ENCODE measurements around the gene TESK2. TPM values are rescaled to one million over a fixed set of nuclear protein-coding genes. Genes with fewer than 3 reads are reported as not detected.
A peak's percentile ranks its signal among the peaks of the same experiment; 100 is the strongest.
"Not testable (repeated sequence)": the region's sequence is repeated elsewhere in the genome, so short reads cannot be mapped to it uniquely, and the experiment has no call there.

The TESK2 gene
- total RNA-seq, 5 donors from 2014 or later (not counting 1 experiment from before 2014, with no cell fraction given): 4.3 to 7.9 (median 5.5) TPM

DNA sequence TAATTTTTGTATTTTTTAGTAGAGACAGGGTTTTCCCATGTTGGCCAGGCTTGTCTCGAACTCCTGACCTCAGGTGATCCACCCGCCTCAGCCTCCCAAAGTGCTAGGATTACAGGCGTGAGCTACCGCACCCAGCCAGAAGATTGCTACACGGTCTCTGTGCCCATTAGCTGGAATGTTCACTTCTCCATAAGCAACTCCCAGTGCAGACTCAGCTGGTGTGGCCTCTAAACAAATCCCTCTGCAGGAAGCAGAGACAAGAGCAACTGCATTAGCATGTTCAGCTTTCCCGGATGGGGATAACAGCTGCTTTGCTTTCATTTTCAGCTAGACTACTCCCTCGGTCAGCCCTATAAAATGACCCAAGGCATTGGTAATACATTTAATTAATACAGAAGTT is 130.0 kb downstream of the TESK2 start:
- H3K4me3 ChIP-seq (ENCODE audit: control insufficient read depth in 1 of 2, extremely low read depth in 1 of 2, low read length in 1 of 2); H3K27ac Mint-ChIP-seq; DNase-seq; H3K9me3 Mint-ChIP-seq; H3K36me3 Mint-ChIP-seq; H3K27ac ChIP-seq (ENCODE audit: low read length); H3K27me3 ChIP-seq (replicated peaks in 1 of 2; ENCODE audit: control insufficient read depth in 2 of 2, extremely low read depth in 1 of 2, insufficient read depth in 2 of 2, low read length in 1 of 2); ATAC-seq (replicated peaks in 1 of 4); H3K4me1 ChIP-seq (ENCODE audit: control insufficient read depth in 1 of 2, extremely low read depth in 1 of 2, insufficient read depth in 2 of 2, low read length in 2 of 2); H3K36me3 ChIP-seq (ENCODE audit: control insufficient read depth in 2 of 2, extremely low read depth in 1 of 2, insufficient read depth in 1 of 2, low read length in 1 of 2); POLR2A ChIA-PET; H3K27me3 Mint-ChIP-seq; H3K4me1 Mint-ChIP-seq; H3K4me3 Mint-ChIP-seq; H3K9me3 ChIP-seq: not testable (repeated sequence)
- CTCF ChIA-PET: interaction anchor here (0.7 to 7.7 kb wide), 3 partner anchors 131 to 208 kb away, joined by 3 to 85 read pairs (median 26); partner anchors contain the start of gene TESK2 (in 2 of the 2)
- 90% methylated on average over 5 of the region's 7 CpGs for WGBS (ENCODE audit: insufficient coverage)

DNA sequence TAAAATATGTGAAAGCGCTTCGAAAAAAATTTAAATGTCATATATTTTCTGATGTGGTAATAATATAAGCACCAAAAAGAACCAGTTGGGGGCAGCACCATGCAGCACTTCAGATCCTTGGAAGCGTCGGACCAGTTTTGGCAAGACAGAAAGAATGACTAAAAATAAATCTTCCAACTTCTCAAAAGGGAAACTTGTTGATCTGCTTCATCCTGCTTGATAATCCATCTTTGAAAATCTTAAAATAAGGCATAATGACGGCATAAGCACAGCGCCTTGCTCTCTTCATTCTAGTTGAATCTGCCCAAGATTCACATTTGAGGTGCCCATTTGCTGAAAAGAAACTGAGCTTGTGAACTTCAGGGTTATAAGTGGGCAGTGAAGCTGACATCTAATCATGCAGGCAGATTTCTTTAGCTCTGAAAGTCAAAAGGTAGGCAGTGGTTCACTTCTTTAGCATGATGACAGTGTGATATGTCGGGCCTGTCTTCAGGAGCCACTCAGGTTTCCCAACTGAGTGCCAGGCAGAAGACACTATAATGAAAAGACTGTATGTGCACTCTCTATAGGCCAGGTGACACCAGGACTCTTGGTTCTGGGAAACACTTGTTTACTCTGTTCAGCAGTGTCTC is 131.0 kb downstream of the TESK2 start:
- POLR2A ChIA-PET: interaction anchor here in 1 of 2 donors (0.5 kb wide), 1 partner anchor 280 kb away, joined by 3 read pairs; no protein-coding TSS in a partner anchor
- H3K4me3 Mint-ChIP-seq: no peak overlapping the region
- H3K27me3 ChIP-seq (replicated peaks in 1 of 2; ENCODE audit: control insufficient read depth in 2 of 2, extremely low read depth in 1 of 2, insufficient read depth in 2 of 2, low read length in 1 of 2): no peaks in the 10 kb centered on the region

DNA sequence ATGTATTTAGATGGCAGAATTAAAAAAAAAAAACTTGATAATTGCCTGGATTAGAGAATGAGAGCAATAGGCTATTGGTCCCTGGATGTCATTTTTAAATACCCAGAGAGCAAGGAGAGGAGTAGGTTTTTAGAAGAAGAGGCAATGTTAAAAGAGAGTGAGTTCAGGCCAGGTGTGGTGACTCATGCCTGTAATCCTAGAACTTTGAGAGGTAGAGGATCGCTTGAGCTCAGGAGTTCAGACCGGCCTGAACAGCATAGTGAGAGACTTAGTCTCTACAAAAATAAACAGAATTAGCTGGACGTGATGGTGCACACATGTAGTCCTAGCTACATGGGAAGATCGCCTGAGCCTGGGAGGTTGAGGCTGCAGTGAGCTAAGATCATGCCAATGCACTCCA is 134.8 kb downstream of the TESK2 start:
- Mint-ChIP-seq H3K27ac (no peak overlapping the region), H3K9me3 (no peaks in the 10 kb centered on the region), H3K36me3 (no peaks in the 10 kb centered on the region), H3K4me3 (no peak overlapping the region), H3K27me3 (no peaks in the 10 kb centered on the region), H3K4me1 (peaks cover 5 to 6% (median 6%) of the 10 kb centered on the region in 3 donors)
- Histone ChIP-seq H3K27ac (ENCODE audit: low read length) (no peak overlapping the region), H3K4me3 (ENCODE audit: control insufficient read depth in 1 of 2, extremely low read depth in 1 of 2, low read length in 1 of 2) (no peak overlapping the region), H3K4me1 (ENCODE audit: control insufficient read depth in 1 of 2, extremely low read depth in 1 of 2, insufficient read depth in 2 of 2, low read length in 2 of 2) (no peaks in the 10 kb centered on the region), H3K36me3 (ENCODE audit: control insufficient read depth in 2 of 2, extremely low read depth in 1 of 2, insufficient read depth in 1 of 2, low read length in 1 of 2) (peaks cover 0 to 3% of the 10 kb centered on the region in 2 donors), H3K27me3 (replicated peaks in 1 of 2; ENCODE audit: control insufficient read depth in 2 of 2, extremely low read depth in 1 of 2, insufficient read depth in 2 of 2, low read length in 1 of 2) (no peaks in the 10 kb centered on the region), H3K9me3 (no peaks in the 10 kb centered on the region)
- ChIA-PET CTCF (interaction anchor here (0.7 to 7.7 kb wide), 2 partner anchors 136 to 573 kb away, joined by 5 to 85 read pairs; partner anchors contain the start of gene TESK2 (in 1 of the 2)), POLR2A (interaction anchor here in 1 of 2 donors (0.7 to 1.1 kb wide), 2 partner anchors 18 to 21 kb away, joined by 4 to 5 read pairs; no protein-coding TSS in a partner anchor)
- no peak for DNase-seq
- ATAC-seq (replicated peaks in 1 of 4): no peak
- 91% methylated on average over 4 of the region's 4 CpGs for WGBS (ENCODE audit: insufficient coverage)

More for the DNA sequence above, 131.0 kb downstream of the TESK2 start:
- Mint-ChIP-seq H3K36me3 (no peaks in the 10 kb centered on the region), H3K27ac (peak overlapping the region in 1 of 2 donors; percentile 13), H3K9me3 (no peaks in the 10 kb centered on the region), H3K4me1 (peaks cover 5 to 6% (median 6%) of the 10 kb centered on the region in 3 donors), H3K27me3 (no peaks in the 10 kb centered on the region)
- 60% methylated on average over 2 of the region's 7 CpGs for WGBS (ENCODE audit: insufficient coverage)
- Histone ChIP-seq H3K36me3 (ENCODE audit: control insufficient read depth in 2 of 2, extremely low read depth in 1 of 2, insufficient read depth in 1 of 2, low read length in 1 of 2) (no peaks in the 10 kb centered on the region), H3K9me3 (no peaks in the 10 kb centered on the region), H3K4me3 (ENCODE audit: control insufficient read depth in 1 of 2, extremely low read depth in 1 of 2, low read length in 1 of 2) (no peak overlapping the region), H3K4me1 (ENCODE audit: control insufficient read depth in 1 of 2, extremely low read depth in 1 of 2, insufficient read depth in 2 of 2, low read length in 2 of 2) (no peaks in the 10 kb centered on the region), H3K27ac (ENCODE audit: low read length) (no peak overlapping the region)
- CTCF ChIA-PET: interaction anchor here (0.7 to 7.7 kb wide), 3 partner anchors 110 to 132 kb away, joined by 3 to 85 read pairs (median 26); partner anchors contain the start of gene TESK2 (in 2 of the 2)
- peak in 27 of 35 experiments; percentile 18 to 70 (median 41) for DNase-seq
- ATAC-seq (replicated peaks in 1 of 4): peak in 3 of 4 experiments; percentile 45 to 76 (median 55)

DNA sequence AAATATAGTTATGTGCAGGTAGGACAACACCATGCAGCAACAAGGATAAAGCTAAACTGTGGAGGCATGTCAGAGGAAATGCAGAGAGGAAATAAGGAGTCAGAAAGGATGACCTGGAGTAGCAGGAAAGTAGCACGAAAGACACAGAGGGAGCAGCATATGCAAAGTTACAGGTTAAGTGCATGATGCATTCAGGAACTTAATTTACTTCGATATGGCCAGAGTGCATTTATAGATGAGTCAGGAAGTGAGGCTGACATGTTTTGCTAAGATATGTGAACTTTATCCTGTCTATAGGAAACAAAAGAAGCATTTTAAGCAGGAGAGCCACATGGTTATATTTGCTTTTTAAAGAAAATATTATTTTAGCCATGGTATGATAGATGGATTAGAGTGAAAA is 135.3 kb downstream of the TESK2 start:
- Mint-ChIP-seq H3K9me3 (no peaks in the 10 kb centered on the region), H3K4me3 (no peak overlapping the region), H3K27ac (no peak overlapping the region), H3K36me3 (no peaks in the 10 kb centered on the region), H3K4me1 (peaks cover 5 to 6% (median 6%) of the 10 kb centered on the region in 3 donors), H3K27me3 (no peaks in the 10 kb centered on the region)
- Histone ChIP-seq H3K27me3 (replicated peaks in 1 of 2; ENCODE audit: control insufficient read depth in 2 of 2, extremely low read depth in 1 of 2, insufficient read depth in 2 of 2, low read length in 1 of 2) (no peaks in the 10 kb centered on the region), H3K36me3 (ENCODE audit: control insufficient read depth in 2 of 2, extremely low read depth in 1 of 2, insufficient read depth in 1 of 2, low read length in 1 of 2) (peaks cover 0 to 3% of the 10 kb centered on the region in 2 donors), H3K4me3 (ENCODE audit: control insufficient read depth in 1 of 2, extremely low read depth in 1 of 2, low read length in 1 of 2) (no peak overlapping the region), H3K27ac (ENCODE audit: low read length) (no peak overlapping the region), H3K4me1 (ENCODE audit: control insufficient read depth in 1 of 2, extremely low read depth in 1 of 2, insufficient read depth in 2 of 2, low read length in 2 of 2) (no peaks in the 10 kb centered on the region), H3K9me3 (no peaks in the 10 kb centered on the region)
- ChIA-PET CTCF (interaction anchor here in 1 of 2 donors (7.7 kb wide), 1 partner anchor 136 kb away, joined by 85 read pairs; the partner anchor contains the start of gene TESK2), POLR2A (interaction anchor here in 1 of 2 donors (0.7 kb wide), 1 partner anchor 20 kb away, joined by 5 read pairs; no protein-coding TSS in a partner anchor)
- DNase-seq: no peak
- no peak for ATAC-seq (replicated peaks in 1 of 4)
- 65% methylated on average over 2 of the region's 2 CpGs for WGBS (ENCODE audit: insufficient coverage)

DNA sequence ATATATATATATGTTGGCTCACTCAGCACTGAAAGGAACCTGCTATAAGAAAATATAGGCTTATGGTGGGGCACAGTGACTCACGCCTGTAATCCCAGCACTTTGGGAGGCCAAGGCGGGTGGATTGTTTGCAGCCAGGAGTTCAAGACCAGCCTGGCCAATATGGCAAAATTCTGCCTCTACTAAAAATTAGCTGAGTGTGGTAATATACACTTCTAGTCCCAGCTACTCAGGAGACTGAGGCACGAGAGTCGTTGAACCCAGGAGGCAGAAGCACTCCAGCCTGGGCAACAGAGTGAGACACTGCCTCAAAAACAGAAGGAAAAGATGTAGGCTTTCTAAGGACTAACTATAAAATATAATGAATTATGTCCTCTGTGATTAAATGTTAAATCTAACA is 136.1 kb downstream of the TESK2 start:
- Mint-ChIP-seq H3K36me3 (no peaks in the 10 kb centered on the region), H3K4me1 (peaks cover 1 to 2% (median 1%) of the 10 kb centered on the region in 3 donors), H3K4me3 (no peak overlapping the region), H3K9me3 (no peaks in the 10 kb centered on the region), H3K27me3 (no peaks in the 10 kb centered on the region), H3K27ac (no peak overlapping the region)
- Histone ChIP-seq H3K4me3 (ENCODE audit: control insufficient read depth in 1 of 2, extremely low read depth in 1 of 2, low read length in 1 of 2) (no peak overlapping the region), H3K27me3 (replicated peaks in 1 of 2; ENCODE audit: control insufficient read depth in 2 of 2, extremely low read depth in 1 of 2, insufficient read depth in 2 of 2, low read length in 1 of 2) (no peaks in the 10 kb centered on the region), H3K36me3 (ENCODE audit: control insufficient read depth in 2 of 2, extremely low read depth in 1 of 2, insufficient read depth in 1 of 2, low read length in 1 of 2) (peaks cover 0 to 3% of the 10 kb centered on the region in 2 donors), H3K9me3 (no peaks in the 10 kb centered on the region), H3K4me1 (ENCODE audit: control insufficient read depth in 1 of 2, extremely low read depth in 1 of 2, insufficient read depth in 2 of 2, low read length in 2 of 2) (no peaks in the 10 kb centered on the region), H3K27ac (ENCODE audit: low read length) (no peak overlapping the region)
- ChIA-PET CTCF (no interaction called here), POLR2A (interaction anchor here in 1 of 2 donors (0.7 kb wide), 1 partner anchor 552 kb away, joined by 3 read pairs; no protein-coding TSS in a partner anchor)
- no peak for ATAC-seq (replicated peaks in 1 of 4)
- no peak for DNase-seq
- 100% methylated on average over 1 of the region's 4 CpGs for WGBS (ENCODE audit: insufficient coverage)

DNA sequence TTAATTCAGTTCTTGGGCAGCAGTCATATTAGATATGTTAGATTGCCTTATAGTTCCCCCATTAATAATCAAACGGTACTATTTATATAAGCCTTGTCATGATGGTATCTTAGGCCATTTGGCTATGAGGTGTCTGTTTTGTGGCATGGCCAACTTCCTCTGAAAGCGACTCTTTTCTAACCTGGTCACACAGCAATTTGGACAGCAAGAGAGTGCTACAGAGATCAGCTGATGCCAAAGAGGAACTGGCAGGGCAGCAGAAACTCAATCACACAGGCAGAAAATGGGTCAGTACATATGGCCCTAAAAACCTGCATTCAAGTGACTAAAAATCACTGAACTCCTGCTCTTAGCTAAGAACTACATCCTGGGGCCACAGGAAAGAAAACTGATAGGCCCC is 137.3 kb downstream of the TESK2 start:
- H3K9me3 Mint-ChIP-seq: no peaks in the 10 kb centered on the region
- no peaks in the 10 kb centered on the region for H3K4me1 Mint-ChIP-seq
- ChIA-PET POLR2A (no interaction called here), CTCF (interaction anchor here in 1 of 2 donors (0.6 kb wide), 1 partner anchor 1251 kb away, joined by 3 read pairs; no protein-coding TSS in a partner anchor)
- Histone ChIP-seq H3K27me3 (replicated peaks in 1 of 2; ENCODE audit: control insufficient read depth in 2 of 2, extremely low read depth in 1 of 2, insufficient read depth in 2 of 2, low read length in 1 of 2) (no peaks in the 10 kb centered on the region), H3K27ac (ENCODE audit: low read length) (no peak overlapping the region), H3K4me1 (ENCODE audit: control insufficient read depth in 1 of 2, extremely low read depth in 1 of 2, insufficient read depth in 2 of 2, low read length in 2 of 2) (no peaks in the 10 kb centered on the region), H3K9me3 (no peaks in the 10 kb centered on the region), H3K4me3 (ENCODE audit: control insufficient read depth in 1 of 2, extremely low read depth in 1 of 2, low read length in 1 of 2) (no peak overlapping the region), H3K36me3 (ENCODE audit: control insufficient read depth in 2 of 2, extremely low read depth in 1 of 2, insufficient read depth in 1 of 2, low read length in 1 of 2) (peaks cover 0 to 3% of the 10 kb centered on the region in 2 donors)
- H3K36me3 Mint-ChIP-seq: no peaks in the 10 kb centered on the region
- DNase-seq (no peak), ATAC-seq (replicated peaks in 1 of 4) (no peak)
- WGBS (ENCODE audit: insufficient coverage): no CpG with 5 or more reads among the region's 2 CpGs
- no peaks in the 10 kb centered on the region for H3K27me3 Mint-ChIP-seq
- no peak overlapping the region for H3K4me3 Mint-ChIP-seq
- H3K27ac Mint-ChIP-seq: no peak overlapping the region
